Measurements from ENCODE around the gene MTOR.

Gene MTOR

DNA sequence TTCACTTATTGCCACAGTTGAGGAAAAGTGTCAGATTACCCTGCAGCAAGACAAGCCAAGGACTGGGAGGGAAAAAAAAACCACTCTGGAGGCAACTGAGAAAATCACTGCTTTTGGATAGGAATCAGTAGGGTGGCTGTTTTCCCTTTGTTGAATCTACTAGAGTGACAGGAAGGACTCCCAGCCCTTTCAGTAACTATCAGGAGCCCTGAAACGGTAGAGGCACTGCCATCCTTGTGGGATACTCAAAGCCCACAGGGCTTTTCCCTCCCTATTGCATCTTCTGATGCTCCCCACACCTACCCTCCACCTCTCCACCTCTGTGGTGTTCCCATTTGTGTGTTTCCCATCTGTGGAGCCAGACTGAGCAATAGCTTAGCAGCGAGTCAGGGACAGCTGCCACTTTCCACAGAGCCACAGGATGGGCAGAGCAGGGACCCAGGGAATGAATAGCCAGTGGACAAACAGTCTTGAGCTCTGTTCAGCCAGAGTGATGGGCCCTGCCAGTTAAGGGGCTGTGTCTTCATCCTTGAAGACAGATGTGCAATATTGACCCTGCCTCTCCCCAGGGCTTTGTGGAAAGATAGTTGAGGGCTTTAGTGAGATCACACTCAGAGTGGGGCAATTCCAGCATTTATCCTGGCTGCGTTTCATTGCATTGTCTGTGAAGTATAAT is 24.5 kb upstream of the MTOR start:
- TF ChIP-seq, protein P1, sequence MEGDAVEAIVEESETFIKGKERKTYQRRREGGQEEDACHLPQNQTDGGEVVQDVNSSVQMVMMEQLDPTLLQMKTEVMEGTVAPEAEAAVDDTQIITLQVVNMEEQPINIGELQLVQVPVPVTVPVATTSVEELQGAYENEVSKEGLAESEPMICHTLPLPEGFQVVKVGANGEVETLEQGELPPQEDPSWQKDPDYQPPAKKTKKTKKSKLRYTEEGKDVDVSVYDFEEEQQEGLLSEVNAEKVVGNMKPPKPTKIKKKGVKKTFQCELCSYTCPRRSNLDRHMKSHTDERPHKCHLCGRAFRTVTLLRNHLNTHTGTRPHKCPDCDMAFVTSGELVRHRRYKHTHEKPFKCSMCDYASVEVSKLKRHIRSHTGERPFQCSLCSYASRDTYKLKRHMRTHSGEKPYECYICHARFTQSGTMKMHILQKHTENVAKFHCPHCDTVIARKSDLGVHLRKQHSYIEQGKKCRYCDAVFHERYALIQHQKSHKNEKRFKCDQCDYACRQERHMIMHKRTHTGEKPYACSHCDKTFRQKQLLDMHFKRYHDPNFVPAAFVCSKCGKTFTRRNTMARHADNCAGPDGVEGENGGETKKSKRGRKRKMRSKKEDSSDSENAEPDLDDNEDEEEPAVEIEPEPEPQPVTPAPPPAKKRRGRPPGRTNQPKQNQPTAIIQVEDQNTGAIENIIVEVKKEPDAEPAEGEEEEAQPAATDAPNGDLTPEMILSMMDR (IDR thresholded peaks at IDR 0.05; ENCODE audit: low read depth, low read length), result no peak
- no peak overlapping the region for H3K4me3 ChIP-seq (ENCODE audit: low read depth, low read length)

DNA sequence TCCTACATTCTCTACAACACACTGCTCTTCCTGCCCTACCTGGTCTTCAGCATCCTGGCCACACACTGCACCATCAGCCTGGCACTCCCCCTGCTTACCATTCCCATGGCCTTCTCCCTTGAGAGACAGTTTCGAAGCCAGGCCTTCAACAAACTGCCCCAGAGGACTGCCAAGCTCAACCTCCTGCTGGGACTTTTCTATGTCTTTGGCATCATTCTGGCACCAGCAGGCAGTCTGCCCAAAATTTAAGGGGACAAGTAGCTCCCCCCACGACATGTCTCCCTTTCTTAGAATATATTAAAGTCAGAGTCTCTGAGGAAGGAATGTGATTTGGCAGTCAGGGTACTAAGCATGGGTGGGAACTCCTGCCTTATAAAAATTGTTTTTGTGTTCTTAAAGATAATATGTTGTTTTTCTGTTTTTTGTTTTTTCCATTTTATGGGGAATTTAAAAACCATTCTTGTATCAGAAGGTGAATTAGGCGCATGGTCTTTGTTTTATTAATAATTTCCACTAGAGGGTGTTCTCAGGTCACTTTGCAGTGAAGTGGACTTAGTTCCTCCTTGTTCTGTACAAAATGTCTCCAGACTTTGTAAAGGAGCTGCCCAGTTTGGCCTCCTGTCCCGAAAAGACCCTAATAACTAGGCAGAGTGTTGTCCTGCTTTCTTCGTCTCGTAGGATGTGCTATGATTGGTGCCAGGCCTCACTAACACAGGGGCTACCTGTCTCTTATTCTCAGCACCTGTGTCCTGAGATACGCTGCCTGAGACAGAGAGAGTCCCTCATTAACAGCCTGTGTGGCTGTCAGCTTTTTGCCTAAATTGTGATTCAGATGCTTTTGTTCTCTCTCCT is 23.8 kb upstream of the MTOR start:
- TF ChIP-seq, protein P1 (IDR thresholded peaks at IDR 0.05; ENCODE audit: low read depth, low read length), result no peak
- no peak overlapping the region for H3K4me3 ChIP-seq (ENCODE audit: low read depth, low read length)

DNA sequence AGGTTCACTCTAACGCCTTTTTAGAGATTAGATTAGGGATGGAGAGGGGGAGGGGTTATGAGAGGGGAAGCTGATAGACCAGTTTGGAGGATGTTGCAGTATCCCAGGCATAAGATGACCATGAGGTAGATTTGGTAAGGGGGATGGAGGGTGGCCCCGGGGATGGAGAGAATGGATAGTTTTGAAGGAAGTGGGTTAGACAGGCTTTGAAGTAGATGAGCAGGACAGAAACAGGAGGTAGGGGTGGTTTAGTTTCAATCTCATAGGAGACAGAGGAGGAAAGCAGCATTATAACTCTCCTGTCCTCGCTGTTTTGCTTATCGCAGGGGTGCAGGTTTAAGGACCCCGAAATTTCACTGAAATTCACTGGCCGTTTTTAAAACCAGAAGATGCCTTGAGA is 22.4 kb upstream of the MTOR start:
- TF ChIP-seq, protein P1 (IDR thresholded peaks at IDR 0.05; ENCODE audit: low read depth, low read length), result no peak
- no peak overlapping the region for H3K4me3 ChIP-seq (ENCODE audit: low read depth, low read length)

DNA sequence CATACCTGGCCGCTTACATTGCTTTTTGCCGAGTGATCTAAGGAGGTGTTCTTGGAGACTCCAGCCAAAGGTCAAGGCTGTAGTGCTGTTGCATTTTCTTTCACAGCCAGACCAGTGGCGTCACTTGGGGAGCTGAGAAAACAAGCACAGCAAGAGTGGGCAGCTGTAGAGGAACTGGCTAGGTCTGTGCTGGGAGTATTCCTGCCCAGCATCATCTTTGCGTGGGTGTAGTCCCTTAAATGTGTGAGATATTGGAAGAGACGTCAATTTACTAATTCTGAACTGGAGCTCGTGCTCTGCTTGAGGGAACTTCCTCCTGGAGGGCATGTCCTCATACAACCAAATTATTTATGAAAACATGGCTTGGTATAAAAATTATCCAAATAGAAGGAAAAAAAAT is 20.8 kb upstream of the MTOR start:
- TF ChIP-seq, protein P1 (IDR thresholded peaks at IDR 0.05; ENCODE audit: low read depth, low read length), result no peak
- H3K4me3 ChIP-seq (ENCODE audit: low read depth, low read length), result no peak overlapping the region

DNA sequence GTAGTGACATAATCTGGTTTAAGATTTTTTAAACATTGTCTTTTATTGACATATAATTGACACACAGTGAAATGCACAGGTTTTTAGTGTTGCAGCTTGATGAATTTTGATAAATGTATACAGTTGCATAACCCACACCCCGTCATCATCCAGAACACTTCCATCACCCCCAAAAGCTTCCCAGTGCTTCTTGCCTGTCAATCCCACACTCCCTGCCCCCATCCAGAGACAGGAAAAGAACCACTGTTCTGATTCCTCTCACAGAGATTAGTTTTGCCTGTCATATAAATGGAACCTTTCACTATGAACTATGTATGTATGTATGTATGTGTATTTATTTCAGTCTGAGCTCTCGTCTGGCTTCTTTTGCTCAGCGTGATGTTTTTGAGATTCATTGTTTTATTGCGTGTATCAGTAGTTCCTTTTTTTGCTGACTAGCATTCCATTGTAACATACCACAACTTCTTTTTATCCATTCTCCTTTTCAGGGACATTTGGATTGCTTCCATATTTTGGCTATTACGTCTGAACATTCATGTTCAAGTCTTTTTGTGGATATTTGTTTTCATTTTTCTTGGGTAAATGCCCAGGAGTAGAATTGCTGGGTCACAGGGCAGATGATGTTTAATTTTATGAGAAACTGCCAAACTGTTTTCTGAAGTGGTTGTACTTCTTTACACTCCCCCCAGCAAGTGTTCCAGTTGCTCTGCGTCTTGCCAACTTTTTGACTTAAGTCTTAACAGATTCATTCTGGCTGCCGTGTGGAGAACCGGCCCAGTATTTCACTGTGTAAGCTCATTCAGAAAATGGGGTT is 19.4 kb upstream of the MTOR start:
- H3K4me3 ChIP-seq (ENCODE audit: low read depth, low read length), result no peak overlapping the region
- TF ChIP-seq, protein P1 (IDR thresholded peaks at IDR 0.05; ENCODE audit: low read depth, low read length), result no peak

DNA sequence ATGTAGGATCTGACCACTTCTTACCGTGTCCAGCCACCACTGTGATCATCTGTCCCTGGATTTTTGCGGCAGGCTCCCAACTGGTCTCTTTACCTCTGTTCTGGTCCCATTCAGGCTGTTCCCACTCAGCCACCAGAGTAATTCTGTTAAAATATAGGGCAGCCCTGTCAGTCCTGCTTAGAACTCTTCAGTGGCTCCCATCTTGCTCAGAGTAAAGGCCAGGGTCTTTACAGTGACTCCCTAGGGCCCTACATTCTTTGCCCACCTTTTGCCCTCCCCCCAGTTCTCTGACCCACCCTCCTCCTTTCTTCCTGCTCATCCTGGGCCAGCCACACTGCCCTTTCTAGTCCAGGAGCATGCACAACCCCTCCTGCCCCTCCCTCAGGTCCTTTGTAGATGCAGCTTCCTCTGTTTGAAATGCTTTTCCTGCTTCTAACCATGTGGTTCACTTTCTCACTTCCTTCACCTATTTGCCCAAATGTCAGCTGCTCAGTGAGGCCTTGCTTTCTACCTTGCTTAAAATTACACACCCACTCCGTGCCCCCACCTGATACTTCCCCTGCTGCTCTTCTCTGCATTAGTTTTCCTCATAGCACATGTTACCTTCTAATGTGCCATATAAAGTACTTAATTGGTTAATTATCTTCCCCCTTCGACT is 18.5 kb upstream of the MTOR start:
- TF ChIP-seq, protein P1 (IDR thresholded peaks at IDR 0.05; ENCODE audit: low read depth, low read length), result no peak
- no peak overlapping the region for H3K4me3 ChIP-seq (ENCODE audit: low read depth, low read length)

Measured in WI38 (cell line).